H9 (cell line): Measurements from ENCODE around the gene THBS4. TPM values are rescaled to one million over a fixed set of nuclear protein-coding genes. Genes with fewer than 3 reads are reported as not detected.

Source experiments
- DNase-seq: peaks from one replicate; pipeline ENCODE4 v3.0.0-alpha.2; 2017
- H2AFZ ChIP-seq: one replicate; pipeline ENCODE4 v1.6.1; 2013; ENCODE audit warnings: mild to moderate bottlenecking, low read length, control low read depth, moderate library complexity
- H2AK5ac ChIP-seq: 2 replicates; pipeline ENCODE4 v1.6.1; 2013; ENCODE audit warnings: low read length, control low read depth, mixed read lengths; ENCODE audit not compliant: insufficient read length
- H2BK120ac ChIP-seq: one replicate; pipeline ENCODE4 v1.6.1; 2013; ENCODE audit warnings: low read depth, mild to moderate bottlenecking, low read length, control low read depth, inconsistent platforms; ENCODE audit not compliant: poor library complexity, severe bottlenecking
- H2BK12ac ChIP-seq: 2 replicates; pipeline ENCODE4 v1.6.1; 2013; ENCODE audit warnings: low read length, control low read depth, mixed read lengths, low read depth; ENCODE audit not compliant: insufficient read length
- H2BK15ac ChIP-seq: 2 replicates; pipeline ENCODE4 v1.6.1; 2013; ENCODE audit warnings: low read depth, low read length, control low read depth
- H2BK20ac ChIP-seq: one replicate; pipeline ENCODE4 v1.6.1; 2013; ENCODE audit warnings: low read depth, mild to moderate bottlenecking, low read length, control low read depth, inconsistent platforms; ENCODE audit not compliant: poor library complexity, severe bottlenecking
- H2BK5ac ChIP-seq: 2 replicates; pipeline ENCODE4 v1.6.1; 2013; ENCODE audit warnings: low read length, control low read depth, mixed read lengths; ENCODE audit not compliant: insufficient read length
- H3K14ac ChIP-seq: 2 replicates; pipeline ENCODE4 v1.6.1; 2013; ENCODE audit warnings: low read length, control low read depth; ENCODE audit not compliant: insufficient read depth
- H3K18ac ChIP-seq: 2 replicates; pipeline ENCODE4 v1.6.1; 2013; ENCODE audit warnings: low read depth, mild to moderate bottlenecking, mixed read lengths, low read length, control low read depth; ENCODE audit not compliant: insufficient read length
- H3K23ac ChIP-seq: 2 replicates; pipeline ENCODE4 v1.6.1; 2013; ENCODE audit warnings: low read length, control low read depth, mixed read lengths, low read depth; ENCODE audit not compliant: insufficient read length
- H3K23me2 ChIP-seq: 2 replicates; pipeline ENCODE4 v1.6.1; 2013; ENCODE audit warnings: low read depth, mild to moderate bottlenecking, mixed read lengths, low read length, control low read depth; ENCODE audit not compliant: insufficient read length, poor library complexity, severe bottlenecking
- H3K27ac ChIP-seq: 2 replicates; pipeline ENCODE4 v1.5.1; 2013; ENCODE audit warnings: low read length, control low read depth, mixed read lengths, low read depth; ENCODE audit not compliant: insufficient read length
- H3K27me3 ChIP-seq: 2 replicates; pipeline ENCODE4 v1.6.1; 2013; ENCODE audit warnings: low read length, control low read depth, inconsistent platforms; ENCODE audit not compliant: insufficient read depth
- H3K4ac ChIP-seq: 2 replicates; pipeline ENCODE4 v1.6.1; 2013; ENCODE audit warnings: low read depth, mild to moderate bottlenecking, control low read depth, inconsistent platforms, low read length, moderate library complexity
- H3K4me1 ChIP-seq: 2 replicates; pipeline ENCODE4 v1.6.1; 2013; ENCODE audit warnings: low read length, control low read depth, inconsistent platforms; ENCODE audit not compliant: insufficient read depth
- H3K4me2 ChIP-seq: 2 replicates; pipeline ENCODE4 v1.6.1; 2013; ENCODE audit warnings: low read length, control low read depth, mixed read lengths; ENCODE audit not compliant: insufficient read length, insufficient read depth
- H3K56ac ChIP-seq: 2 replicates; pipeline ENCODE4 v1.6.1; 2013; ENCODE audit warnings: low read depth, mild to moderate bottlenecking, mixed read lengths, low read length, control low read depth; ENCODE audit not compliant: insufficient read length
- H3K79me1 ChIP-seq: 2 replicates; pipeline ENCODE4 v1.6.1; 2013; ENCODE audit warnings: low read depth, mild to moderate bottlenecking, moderate library complexity, low read length, control low read depth, inconsistent platforms; ENCODE audit not compliant: insufficient read depth, poor library complexity, severe bottlenecking
- H3K79me2 ChIP-seq: 2 replicates; pipeline ENCODE4 v1.6.1; 2013; ENCODE audit warnings: low read length, control low read depth, inconsistent platforms; ENCODE audit not compliant: insufficient read depth
- H3K9ac ChIP-seq: 2 replicates; pipeline ENCODE4 v1.6.1; 2013; ENCODE audit warnings: low read length, control low read depth, mixed read lengths; ENCODE audit not compliant: insufficient read length; ENCODE audit errors: extremely low read depth
- H3K9me3 ChIP-seq: one replicate; pipeline ENCODE4 v1.6.1; 2013; ENCODE audit warnings: low read depth, low read length, inconsistent platforms; ENCODE audit not compliant: control insufficient read depth
- H3T11ph ChIP-seq: one replicate; pipeline ENCODE4 v1.6.1; 2013; ENCODE audit warnings: mild to moderate bottlenecking, low read length, control low read depth, inconsistent platforms
- H4K20me1 ChIP-seq: one replicate; pipeline ENCODE4 v1.6.1; 2013; ENCODE audit not compliant: control insufficient read depth, insufficient read length, insufficient read depth
- H4K5ac ChIP-seq: 2 replicates; pipeline ENCODE4 v1.6.1; 2013; ENCODE audit warnings: low read depth, mild to moderate bottlenecking, mixed read lengths, low read length, control low read depth; ENCODE audit not compliant: insufficient read length
- H4K8ac ChIP-seq: replicated peaks from 2 replicates; pipeline ENCODE4 v1.6.1; 2013; ENCODE audit warnings: low read length, control low read depth, mixed read lengths, low read depth; ENCODE audit not compliant: insufficient read length
- H4K91ac ChIP-seq: 2 replicates; pipeline ENCODE4 v1.6.1; 2013; ENCODE audit warnings: low read depth, mild to moderate bottlenecking, moderate library complexity, mixed read lengths, low read length, control low read depth; ENCODE audit not compliant: insufficient read length
- H3K27ac Mint-ChIP-seq, 3 experiments: 2 replicates in 2 of 3; 3 replicates in 1 of 3; pipeline ENCODE4 v1.8.0; 2020 to 2021; ENCODE audit warnings: mixed read lengths in 3 of 3, mild to moderate bottlenecking in 1 of 3, moderate library complexity in 1 of 3
- H3K27me3 Mint-ChIP-seq: 2 replicates; pipeline ENCODE4 v1.8.0; 2021; ENCODE audit warnings: low read depth, mild to moderate bottlenecking, moderate library complexity, mixed read lengths
- H3K36me3 Mint-ChIP-seq, 3 experiments: 2 replicates in 2 of 3; 3 replicates in 1 of 3; pipeline ENCODE4 v1.8.0; 2020 to 2021; ENCODE audit warnings: low read depth in 3 of 3, mixed read lengths in 3 of 3; ENCODE audit not compliant: insufficient read depth in 1 of 3
- H3K4me1 Mint-ChIP-seq, 2 experiments: 2 replicates each; pipeline ENCODE4 v1.8.0; 2020; ENCODE audit warnings: mixed read lengths in 2 of 2
- H3K4me3 Mint-ChIP-seq, 2 experiments: 2 replicates in 1 of 2; 3 replicates in 1 of 2; pipeline ENCODE4 v1.8.0; 2020 to 2021; ENCODE audit warnings: mild to moderate bottlenecking in 2 of 2, mixed read lengths in 2 of 2, moderate library complexity in 1 of 2
- H3K9me3 Mint-ChIP-seq, 2 experiments: 2 replicates in 1 of 2; 3 replicates in 1 of 2; pipeline ENCODE4 v1.8.0; 2020; ENCODE audit warnings: mild to moderate bottlenecking in 2 of 2, mixed read lengths in 2 of 2, moderate library complexity in 1 of 2
- WGBS: extraction: QIAGEN DNeasy Blood & Tissue Kit; methylation state at CpG from one replicate; pipeline ENCODE4 v1.1.7; 2013; ENCODE audit warnings: missing lambda C conversion rate, low lambda C conversion rate, mixed read lengths; ENCODE audit not compliant: insufficient read length; ENCODE audit errors: extremely low coverage; 5-methylcytosine and 5-hydroxymethylcytosine counted together
- total RNA-seq: library from RNA; stranded (reverse); gene quantifications from 2 replicates; pipeline ENCODE4 v1.2.1, GENCODE V29; 2021
- TF ChIP-seq, protein P1 (sequence below): fragments of 200-600 bp; sonication (generic); conservative IDR thresholded peaks from 3 replicates; pipeline ENCODE4 v1.8.0; 2021; ENCODE audit warnings: antibody characterized with exemption, mild to moderate bottlenecking

THBS4 gene
- total RNA-seq, 1 experiment from 2014 or later, result 19.0 TPM

DNA sequence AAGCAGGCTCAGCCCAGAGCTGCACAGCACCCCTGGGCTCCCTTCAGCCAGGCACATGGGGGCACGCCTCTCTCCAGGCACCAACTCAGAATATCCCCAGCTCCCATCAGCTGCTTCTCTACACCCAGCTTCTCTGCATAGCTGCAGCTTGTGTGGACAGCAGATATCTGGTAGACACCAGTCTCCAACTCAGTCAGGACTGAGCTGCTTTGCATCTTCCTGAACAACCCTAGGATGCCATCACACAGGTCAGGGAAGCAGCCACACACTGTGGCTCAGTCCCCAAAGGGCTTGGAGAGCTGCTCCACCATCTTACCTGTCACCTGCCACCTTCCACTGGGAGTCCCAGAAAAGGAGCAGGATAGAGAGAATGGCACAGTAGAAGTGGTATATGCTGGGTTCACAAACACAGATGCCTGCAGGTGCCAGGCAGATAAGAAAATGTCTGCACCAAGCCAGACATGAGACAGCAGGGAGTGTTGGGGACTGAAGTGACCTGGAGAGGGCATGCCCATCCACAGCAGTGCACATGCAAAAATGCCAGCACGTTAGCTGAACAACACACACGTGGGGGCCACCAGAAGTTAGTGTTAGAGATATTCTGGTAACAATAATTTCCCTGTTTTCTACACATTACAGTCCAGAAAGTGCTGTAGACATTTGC lies 42.0 kb downstream of the THBS4 start:
- Histone ChIP-seq H3T11ph (no peak overlapping the region), H2AK5ac (no peak overlapping the region), H4K5ac (no peak overlapping the region), H3K18ac (no peak overlapping the region), H3K4me1 (no peaks in the 10 kb centered on the region), H3K4ac (no peak overlapping the region), H2BK20ac (no peak overlapping the region), H3K27me3 (no peaks in the 10 kb centered on the region), H3K4me2 (no peak overlapping the region), H4K91ac (no peak overlapping the region), H3K23me2 (no peaks in the 10 kb centered on the region), H3K79me1 (no peaks in the 10 kb centered on the region), H2BK5ac (no peak overlapping the region), H2AFZ (no peak overlapping the region), H2BK12ac (no peak overlapping the region), H3K9ac (no peak overlapping the region), H2BK15ac (no peak overlapping the region), H4K8ac (no peak overlapping the region), H3K27ac (no peak overlapping the region), H3K9me3 (no peaks in the 10 kb centered on the region), H3K56ac (no peak overlapping the region), H3K14ac (no peak overlapping the region; the same call in 1 of the 2 replicates), H2BK120ac (no peak overlapping the region), H3K23ac (no peak overlapping the region), H4K20me1 (no peaks in the 10 kb centered on the region), H3K79me2 (no peaks in the 10 kb centered on the region)
- H3K27ac Mint-ChIP-seq, result no peak overlapping the region; a peak in 1 of 7 replicates
- no peaks in the 10 kb centered on the region; the same call in 1 of the 2 replicates for H3K27me3 Mint-ChIP-seq
- WGBS, result no CpG with 5 or more reads among the region's 3 CpGs
- no peak for DNase-seq
- peaks cover 3 to 5% of the 10 kb centered on the region in 2 experiments; a peak in 3 of 4 replicates for H3K4me1 Mint-ChIP-seq
- H3K9me3 Mint-ChIP-seq, result no peaks in the 10 kb centered on the region
- H3K4me3 Mint-ChIP-seq, result no peak overlapping the region
- peaks cover 1 to 9% (median 3%) of the 10 kb centered on the region in 3 experiments; a peak in 2 of 7 replicates for H3K36me3 Mint-ChIP-seq
- TF ChIP-seq, protein P1, sequence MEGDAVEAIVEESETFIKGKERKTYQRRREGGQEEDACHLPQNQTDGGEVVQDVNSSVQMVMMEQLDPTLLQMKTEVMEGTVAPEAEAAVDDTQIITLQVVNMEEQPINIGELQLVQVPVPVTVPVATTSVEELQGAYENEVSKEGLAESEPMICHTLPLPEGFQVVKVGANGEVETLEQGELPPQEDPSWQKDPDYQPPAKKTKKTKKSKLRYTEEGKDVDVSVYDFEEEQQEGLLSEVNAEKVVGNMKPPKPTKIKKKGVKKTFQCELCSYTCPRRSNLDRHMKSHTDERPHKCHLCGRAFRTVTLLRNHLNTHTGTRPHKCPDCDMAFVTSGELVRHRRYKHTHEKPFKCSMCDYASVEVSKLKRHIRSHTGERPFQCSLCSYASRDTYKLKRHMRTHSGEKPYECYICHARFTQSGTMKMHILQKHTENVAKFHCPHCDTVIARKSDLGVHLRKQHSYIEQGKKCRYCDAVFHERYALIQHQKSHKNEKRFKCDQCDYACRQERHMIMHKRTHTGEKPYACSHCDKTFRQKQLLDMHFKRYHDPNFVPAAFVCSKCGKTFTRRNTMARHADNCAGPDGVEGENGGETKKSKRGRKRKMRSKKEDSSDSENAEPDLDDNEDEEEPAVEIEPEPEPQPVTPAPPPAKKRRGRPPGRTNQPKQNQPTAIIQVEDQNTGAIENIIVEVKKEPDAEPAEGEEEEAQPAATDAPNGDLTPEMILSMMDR, result no peak
